ENCODE measurements around the gene TMEM234.

Gene TMEM234

GRCh38 chr1:32180186-32181060, 41.7 kb downstream of the TMEM234 start:
- peak overlapping the region; percentile 62 for H3K4me3 ChIP-seq (ENCODE audit: low read depth, low read length)

- peak within 1 kb of the TSS; percentile 62 for H3K4me3 ChIP-seq (ENCODE audit: low read depth, low read length)
Observed at GRCh38 chr1:32179443-32180185, 42.5 kb downstream of the TMEM234 start, which contains the start of gene TXLNA. Gene TXLNA, plus strand, starts transcription at chr1:32179675. Its CDS starts 671 bp downstream, at chr1:32180346.

- no peak overlapping the region for H3K4me3 ChIP-seq (ENCODE audit: low read depth, low read length)
Observed at GRCh38 chr1:32179193-32179442, 43.0 kb downstream of the TMEM234 start.

- no peak overlapping the region for H3K4me3 ChIP-seq (ENCODE audit: low read depth, low read length)
Observed at GRCh38 chr1:32178380-32179192, 43.6 kb downstream of the TMEM234 start.

- no peak overlapping the region for H3K4me3 ChIP-seq (ENCODE audit: low read depth, low read length)
Observed at GRCh38 chr1:32172621-32173245, 49.4 kb downstream of the TMEM234 start.

GRCh38 chr1:32170991-32171390, 51.2 kb downstream of the TMEM234 start:
- no peak overlapping the region for H3K4me3 ChIP-seq (ENCODE audit: low read depth, low read length)

Data from iPS-11a (cell line).